Suprapubic skin (tissue), 4 donors: ENCODE data around the gene GNAO1. TPM values are rescaled to one million over a fixed set of nuclear protein-coding genes. Genes with fewer than 3 reads are reported as not detected.

Source experiments
- DNase-seq, 2 donors: peaks; one replicate each; pipeline ENCODE4 v3.0.0-alpha.2; 2019; ENCODE audit warnings: low spot score in 2 of 2
- H3K27ac ChIP-seq: fragments of 200-600 bp; sonication (generic); one replicate; pipeline ENCODE4 v1.5.1; 2019
- H3K27me3 ChIP-seq: fragments of 200-600 bp; sonication (generic); one replicate; pipeline ENCODE4 v1.5.1; 2019
- H3K36me3 ChIP-seq: fragments of 200-600 bp; sonication (generic); one replicate; pipeline ENCODE4 v1.5.1; 2019
- H3K4me1 ChIP-seq: fragments of 200-600 bp; sonication (generic); one replicate; pipeline ENCODE4 v1.5.1; 2019
- H3K4me3 ChIP-seq: fragments of 200-600 bp; sonication (generic); one replicate; pipeline ENCODE4 v1.5.1; 2019; ENCODE audit warnings: mild to moderate bottlenecking
- H3K9me3 ChIP-seq: fragments of 200-600 bp; sonication (generic); one replicate; pipeline ENCODE4 v1.5.1; 2019
- CTCF ChIP-seq, 2 donors: fragments of 200-600 bp in 1 of 2; fragments of 450-650 bp in 1 of 2; sonication (generic) in 1 of 2; IDR thresholded peaks; one replicate each; pipeline ENCODE4 v1.5.1; 2016 to 2019; ENCODE audit warnings: antibody characterized with exemption in 2 of 2, mild to moderate bottlenecking in 1 of 2, moderate library complexity in 1 of 2
- EP300 ChIP-seq: sonication (generic); formaldehyde crosslinking; IDR thresholded peaks from one replicate; pipeline ENCODE4 v1.6.1; 2017; ENCODE audit warnings: antibody characterized with exemption
- POLR2A ChIP-seq, 2 donors: fragments of 450-650 bp; IDR thresholded peaks; one replicate each; pipeline ENCODE4 v1.6.1; 2017; ENCODE audit warnings: antibody characterized with exemption in 2 of 2, mild to moderate bottlenecking in 2 of 2, moderate library complexity in 2 of 2
- POLR2AphosphoS5 ChIP-seq, 3 donors: sonication (generic); formaldehyde crosslinking; IDR thresholded peaks; one replicate each; pipeline ENCODE4 v1.6.1; 2017; ENCODE audit warnings: antibody characterized with exemption in 3 of 3
- WGBS: methylation state at CpG from one replicate; pipeline ENCODE4 v1.1.5; 2018; 5-methylcytosine and 5-hydroxymethylcytosine counted together
- total RNA-seq, 4 donors: library from RNA; depleted of rRNA; stranded (reverse); fragments of >200 nt; gene quantifications; one replicate each; pipeline ENCODE4 v1.1.0, GENCODE V29; 2016

The GNAO1 gene
- total RNA-seq, 4 donors from 2014 or later = 2.4 to 7.6 (median 5.8) TPM

- H3K36me3 ChIP-seq = no peaks in the 10 kb centered on the region
- no peaks in the 10 kb centered on the region for H3K27me3 ChIP-seq
- no peak for TF ChIP-seq POLR2AphosphoS5 (IDR thresholded peaks at IDR 0.05)
- no peak for TF ChIP-seq EP300
- no peak for TF ChIP-seq CTCF (IDR thresholded peaks at IDR 0.05)
- no peak for TF ChIP-seq POLR2A (IDR thresholded peaks at IDR 0.05)
- no peaks in the 10 kb centered on the region for H3K4me1 ChIP-seq
- no peak for DNase-seq
- no peak overlapping the region for H3K27ac ChIP-seq
- no peaks in the 10 kb centered on the region for H3K9me3 ChIP-seq
- no peak overlapping the region for H3K4me3 ChIP-seq
- WGBS = 92% methylated on average over 1 of the region's 1 CpG
Measured at GRCh38 chr16:56163089-56163488, 28.2 kb upstream of the GNAO1 start.

GRCh38 chr16:56163938-56164337 is 27.4 kb upstream of the GNAO1 start:
- Histone ChIP-seq H3K9me3 (no peaks in the 10 kb centered on the region), H3K36me3 (no peaks in the 10 kb centered on the region), H3K4me3 (no peak overlapping the region), H3K4me1 (no peaks in the 10 kb centered on the region), H3K27me3 (no peaks in the 10 kb centered on the region), H3K27ac (no peak overlapping the region)
- TF ChIP-seq EP300 (no peak), POLR2A (IDR thresholded peaks at IDR 0.05) (no peak), POLR2AphosphoS5 (IDR thresholded peaks at IDR 0.05) (no peak), CTCF (IDR thresholded peaks at IDR 0.05) (no peak)
- DNase-seq = no peak
- 86% methylated on average over 2 of the region's 2 CpGs for whole genome bisulfite sequencing

GRCh38 chr16:56164636-56165035 is 26.7 kb upstream of the GNAO1 start:
- H3K27me3 ChIP-seq = no peaks in the 10 kb centered on the region
- no peaks in the 10 kb centered on the region for H3K36me3 ChIP-seq
- no peak for DNase-seq
- H3K4me3 ChIP-seq = no peak overlapping the region
- H3K4me1 ChIP-seq = no peaks in the 10 kb centered on the region
- TF ChIP-seq POLR2A (IDR thresholded peaks at IDR 0.05) = no peak
- no peak for TF ChIP-seq EP300
- no peak for TF ChIP-seq CTCF (IDR thresholded peaks at IDR 0.05)
- no peak for TF ChIP-seq POLR2AphosphoS5 (IDR thresholded peaks at IDR 0.05)
- no peak overlapping the region for H3K27ac ChIP-seq
- no peaks in the 10 kb centered on the region for H3K9me3 ChIP-seq

- Histone ChIP-seq H3K9me3 (no peaks in the 10 kb centered on the region), H3K27ac (no peak overlapping the region), H3K36me3 (no peaks in the 10 kb centered on the region), H3K4me1 (no peaks in the 10 kb centered on the region), H3K4me3 (no peak overlapping the region), H3K27me3 (no peaks in the 10 kb centered on the region)
- no peak for DNase-seq
- TF ChIP-seq EP300 = no peak
- TF ChIP-seq POLR2AphosphoS5 (IDR thresholded peaks at IDR 0.05) = no peak
Measured at GRCh38 chr16:56174411-56174810, 16.9 kb upstream of the GNAO1 start.

- H3K36me3 ChIP-seq = no peaks in the 10 kb centered on the region
- H3K9me3 ChIP-seq = peaks cover 8% of the 10 kb centered on the region
- DNase-seq = no peak
- no peak overlapping the region for H3K27ac ChIP-seq
- no peaks in the 10 kb centered on the region for H3K27me3 ChIP-seq
- H3K4me1 ChIP-seq = no peaks in the 10 kb centered on the region
- TF ChIP-seq EP300 = no peak
- TF ChIP-seq POLR2A (IDR thresholded peaks at IDR 0.05) = no peak
- TF ChIP-seq POLR2AphosphoS5 (IDR thresholded peaks at IDR 0.05) = no peak
- TF ChIP-seq CTCF (IDR thresholded peaks at IDR 0.05) = no peak
- H3K4me3 ChIP-seq = no peak overlapping the region
Measured at GRCh38 chr16:56181401-56181800, 9.9 kb upstream of the GNAO1 start.

- no peak for DNase-seq
- Histone ChIP-seq H3K4me3 (no peak overlapping the region), H3K9me3 (peaks cover 8% of the 10 kb centered on the region), H3K27ac (no peak overlapping the region), H3K4me1 (no peaks in the 10 kb centered on the region), H3K27me3 (peaks cover 8% of the 10 kb centered on the region), H3K36me3 (no peaks in the 10 kb centered on the region)
- TF ChIP-seq POLR2A (IDR thresholded peaks at IDR 0.05) (no peak), EP300 (no peak), POLR2AphosphoS5 (IDR thresholded peaks at IDR 0.05) (no peak), CTCF (IDR thresholded peaks at IDR 0.05) (no peak)
- WGBS = 90% methylated on average over 2 of the region's 2 CpGs
Measured at GRCh38 chr16:56183266-56183665, 8.0 kb upstream of the GNAO1 start.
